Cerebellar nuclear complex (tissue), 1 donor: Measurements from ENCODE around the gene QRICH1.

ENCODE experiments used
- DNase-seq, 2 experiments: peaks; one replicate each; lab custom pipeline; 2025; lab: John Stamatoyannopoulos, UW

The QRICH1 gene

GRCh38 chr3:49093853-49094767 lies at the start of gene QRICH1:
Gene QRICH1, minus strand, starts transcription at chr3:49094071. Its CDS starts 17,054 bp downstream, at chr3:49077017.
- peak; percentile 95 to 97 for DNase-seq

GRCh38 chr3:49140080-49140479 lies 46.2 kb upstream of the QRICH1 start:
- DNase-seq = no peak

- no peak for DNase-seq
Observed at GRCh38 chr3:49135499-49135898, 41.6 kb upstream of the QRICH1 start.

- DNase-seq = no peak
Observed at GRCh38 chr3:49134471-49135265, 40.8 kb upstream of the QRICH1 start.

GRCh38 chr3:49133226-49133951 lies 39.5 kb upstream of the QRICH1 start:
- DNase-seq = peak in 1 of 2 experiments; percentile 69

GRCh38 chr3:49132437-49133225 lies 38.8 kb upstream of the QRICH1 start, which contains the start of gene LAMB2:
Gene LAMB2, minus strand, starts transcription at chr3:49133050. Its CDS starts 183 bp downstream, at chr3:49132867.
- DNase-seq = peak in 1 of 2 experiments; percentile 7

GRCh38 chr3:49132073-49132436 lies 38.2 kb upstream of the QRICH1 start:
- no peak for DNase-seq

GRCh38 chr3:49131576-49131975 lies 37.7 kb upstream of the QRICH1 start:
- DNase-seq = no peak

GRCh38 chr3:49131040-49131439 lies 37.2 kb upstream of the QRICH1 start:
- no peak for DNase-seq

GRCh38 chr3:49124991-49125670 lies 31.3 kb upstream of the QRICH1 start:
- no peak for DNase-seq

- DNase-seq = no peak
Observed at GRCh38 chr3:49124203-49124602, 30.3 kb upstream of the QRICH1 start.

GRCh38 chr3:49123687-49124086 lies 29.8 kb upstream of the QRICH1 start:
- DNase-seq = no peak

- DNase-seq = no peak
Observed at GRCh38 chr3:49122886-49123545, 29.1 kb upstream of the QRICH1 start.

GRCh38 chr3:49122451-49122850 lies 28.6 kb upstream of the QRICH1 start:
- no peak for DNase-seq

GRCh38 chr3:49122022-49122421 lies 28.2 kb upstream of the QRICH1 start:
- no peak for DNase-seq

GRCh38 chr3:49121132-49121736 lies 27.4 kb upstream of the QRICH1 start:
- DNase-seq = no peak

- DNase-seq = peak; percentile 75 to 84
Observed at GRCh38 chr3:49120438-49121131, 26.7 kb upstream of the QRICH1 start, which contains the start of gene USP19. Gene USP19, minus strand, starts transcription at chr3:49120823. Its CDS starts 1,678 bp downstream, at chr3:49119145.

- no peak for DNase-seq
Observed at GRCh38 chr3:49120096-49120437, 26.2 kb upstream of the QRICH1 start.

- no peak for DNase-seq
Observed at GRCh38 chr3:49119439-49119838, 25.6 kb upstream of the QRICH1 start.
